IPS-NIHi7 (cell line): ENCODE measurements around the gene TRIO.

Source experiments
- DNase-seq: peaks from one replicate; pipeline ENCODE4 v3.0.0; 2012; ENCODE audit warnings: mixed read lengths; ENCODE audit errors: extremely low spot score

TRIO gene

DNA sequence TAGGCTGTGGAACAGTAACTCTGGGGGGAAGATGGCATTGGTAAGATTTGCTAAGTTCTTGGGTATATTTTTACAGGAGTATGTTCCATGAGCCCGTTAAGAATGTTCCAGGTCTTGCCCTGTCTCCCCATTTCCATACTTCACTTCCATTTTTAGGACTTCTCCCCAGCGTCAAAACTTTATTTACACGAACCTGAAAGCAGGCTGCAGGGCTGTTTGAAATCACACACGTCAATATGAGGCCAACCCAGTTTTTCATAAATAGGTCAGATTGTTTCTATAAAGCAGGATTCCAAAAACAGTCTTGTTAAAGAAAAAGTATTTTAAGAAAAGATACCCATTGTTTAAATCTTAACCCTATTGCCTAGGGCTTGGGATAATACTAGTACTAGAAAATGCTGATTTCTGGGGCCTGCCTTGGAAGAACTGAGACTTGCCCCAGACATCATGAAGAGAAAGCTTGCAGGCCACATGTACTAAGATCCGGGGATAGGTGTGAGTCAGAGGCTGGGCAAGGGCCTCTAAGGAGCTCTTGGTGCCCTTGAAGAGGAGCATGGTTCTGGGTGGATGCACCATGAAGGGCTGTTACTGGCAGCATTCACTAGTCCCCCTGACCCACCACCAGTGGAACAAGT is 24.2 kb downstream of the TRIO start:
- no peak for DNase-seq

DNA sequence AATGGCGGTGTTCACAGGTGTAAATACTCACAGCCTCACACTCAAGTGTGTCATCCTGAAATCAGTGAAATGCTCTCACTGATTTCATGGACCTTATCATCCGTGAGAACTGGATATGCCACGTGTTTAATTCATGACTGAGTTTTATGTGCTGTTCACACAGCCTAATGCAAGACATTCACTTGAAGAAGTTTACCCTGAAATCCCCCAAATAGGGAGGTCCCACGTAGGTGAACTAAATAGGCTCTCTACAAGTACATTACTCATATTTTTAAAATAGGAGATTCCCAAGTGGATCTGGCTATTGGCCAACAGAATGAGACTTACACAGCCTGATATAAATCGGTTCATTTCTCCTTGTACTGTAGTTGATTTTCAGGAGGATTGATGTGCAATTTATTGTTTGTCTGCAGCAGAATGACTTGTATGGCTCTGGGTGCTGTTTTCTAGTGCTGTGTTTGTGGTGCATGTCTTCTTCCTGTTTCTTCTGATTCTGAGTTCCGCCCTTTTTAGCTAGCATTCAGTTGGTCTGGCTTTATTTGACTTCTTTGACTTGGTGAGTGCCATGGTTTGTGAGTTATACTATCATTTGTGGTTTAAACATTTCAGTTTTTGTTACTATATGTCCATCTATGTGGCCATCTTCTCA is 25.1 kb downstream of the TRIO start:
- DNase-seq, result no peak

DNA sequence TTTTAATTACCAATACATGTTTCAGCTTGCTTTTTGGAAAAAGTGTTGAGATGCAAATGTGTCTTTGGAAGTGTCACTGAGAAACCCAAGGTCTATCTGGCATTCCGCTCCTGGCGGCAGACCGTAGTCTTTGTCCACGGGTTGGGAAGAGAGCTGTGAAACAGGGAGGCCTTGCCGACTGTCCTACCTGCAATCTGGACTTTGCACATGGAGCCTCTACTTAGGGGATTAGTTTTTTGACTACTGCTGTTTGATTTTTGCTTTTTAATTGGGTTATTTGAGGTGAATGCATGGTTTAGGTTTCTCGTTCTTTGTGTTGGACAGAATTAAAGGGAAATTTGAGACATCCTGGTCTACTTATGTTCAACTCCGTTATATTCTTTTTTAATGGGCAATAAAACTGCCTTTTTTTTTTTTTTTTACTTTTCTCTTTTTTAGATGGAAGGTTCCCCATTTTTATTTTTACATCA is 25.7 kb downstream of the TRIO start:
- no peak for DNase-seq

DNA sequence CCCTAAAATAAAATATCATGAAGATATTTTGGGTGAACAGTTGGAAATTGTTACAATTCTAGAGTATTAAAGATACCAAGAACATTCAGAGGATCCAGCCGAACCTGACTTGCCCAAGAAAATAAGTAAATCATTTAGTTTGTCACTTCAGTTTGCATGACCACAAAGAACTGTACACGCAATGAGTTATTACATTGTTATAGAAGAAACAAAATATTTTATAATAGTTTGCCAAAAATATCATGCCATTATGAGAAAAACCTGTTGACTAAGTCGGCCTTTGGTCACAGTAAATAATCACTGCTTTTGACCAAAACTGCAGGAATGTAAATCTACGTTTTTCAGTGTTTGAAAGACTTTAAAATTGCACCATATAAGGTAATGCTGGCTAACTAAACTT is 27.9 kb downstream of the TRIO start:
- no peak for DNase-seq

DNA sequence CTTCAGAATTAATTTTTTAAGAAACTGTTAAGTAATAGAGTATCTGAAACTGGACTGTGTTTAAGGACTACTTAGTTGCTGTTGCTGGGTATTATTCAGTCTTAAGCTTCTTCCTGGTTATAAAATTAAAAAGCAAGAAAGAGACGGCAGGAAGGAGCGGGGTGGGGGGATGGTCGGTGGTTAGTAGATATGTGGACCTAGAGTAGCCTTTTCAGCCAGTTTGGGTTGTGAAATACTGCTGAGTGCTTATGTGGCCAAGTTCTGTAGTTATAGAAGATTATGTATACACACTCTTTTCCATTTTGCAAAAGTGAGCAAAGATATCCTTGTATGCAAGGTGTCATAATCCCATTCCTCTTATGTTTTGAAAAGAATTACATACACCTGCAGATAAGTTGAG is 28.5 kb downstream of the TRIO start:
- DNase-seq, result no peak

DNA sequence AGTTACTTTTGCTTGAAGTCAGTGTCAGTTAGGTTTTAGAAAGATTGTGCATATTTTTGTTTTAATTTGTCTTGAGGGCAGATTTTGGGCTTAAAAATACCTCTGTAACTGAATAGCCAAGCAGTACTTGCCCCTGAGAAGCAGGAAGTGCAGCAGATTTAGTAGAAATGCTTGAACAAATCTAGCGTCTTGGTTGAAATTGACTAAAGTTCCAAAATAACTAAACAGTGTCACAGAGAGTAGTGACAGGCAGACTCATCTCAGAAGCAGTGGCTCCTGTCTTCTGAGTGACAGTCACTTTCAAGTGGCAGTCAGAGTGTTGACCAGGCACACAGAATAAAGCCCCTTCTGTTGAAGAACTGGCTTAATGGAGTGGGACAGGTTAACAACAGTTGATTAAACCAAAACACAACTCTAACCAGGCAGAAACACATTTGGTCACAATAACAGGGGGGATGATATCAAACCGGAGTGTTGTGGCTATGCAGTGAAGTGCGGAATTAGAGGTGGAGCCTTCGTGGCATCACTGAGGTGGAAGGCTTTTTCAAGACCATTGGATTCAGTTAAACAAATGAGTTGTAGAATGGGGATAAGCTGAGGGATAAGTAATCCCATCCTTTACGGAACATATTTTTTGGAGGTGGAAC is 29.1 kb downstream of the TRIO start:
- DNase-seq, result no peak

DNA sequence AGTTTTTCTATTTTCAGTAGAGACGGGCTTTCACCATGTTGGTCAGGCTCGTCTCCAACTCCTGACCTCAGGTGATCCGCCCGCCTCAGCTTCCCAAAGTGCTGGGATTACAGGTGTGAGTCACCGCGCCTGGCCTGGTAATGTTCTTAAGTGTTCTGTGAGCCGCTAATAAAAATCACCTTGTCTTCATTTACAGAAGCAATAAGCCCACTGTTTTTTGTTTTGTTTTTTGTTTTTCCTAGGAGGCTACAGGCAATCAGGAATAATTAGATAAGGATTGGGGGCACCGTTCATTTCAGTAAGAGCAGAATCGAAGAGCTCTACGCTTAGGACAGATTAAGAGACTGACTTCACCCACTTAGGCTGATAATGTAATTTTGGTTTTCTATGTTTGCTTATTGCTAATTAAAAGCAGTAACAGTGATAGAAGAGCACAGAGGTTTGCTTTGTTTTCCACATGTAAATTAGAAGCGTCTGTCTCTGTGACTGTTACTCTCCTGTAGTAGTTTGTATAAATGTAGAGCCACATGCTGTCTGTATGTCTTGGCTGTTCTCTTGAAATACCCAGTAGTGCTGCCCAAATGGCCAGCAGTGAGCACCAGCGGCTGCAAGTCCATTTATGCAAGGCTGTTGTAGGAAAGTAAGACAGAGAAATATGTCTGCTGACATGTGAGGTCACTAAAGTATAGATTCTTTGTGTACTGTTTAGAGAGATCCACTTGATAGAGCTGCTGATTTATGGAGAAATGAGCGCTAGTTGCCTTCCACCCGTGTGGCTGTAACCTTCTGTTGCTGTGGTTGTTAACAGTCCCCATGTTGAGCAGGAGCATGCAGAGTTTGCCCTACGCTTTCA is 30.5 kb downstream of the TRIO start:
- no peak for DNase-seq

DNA sequence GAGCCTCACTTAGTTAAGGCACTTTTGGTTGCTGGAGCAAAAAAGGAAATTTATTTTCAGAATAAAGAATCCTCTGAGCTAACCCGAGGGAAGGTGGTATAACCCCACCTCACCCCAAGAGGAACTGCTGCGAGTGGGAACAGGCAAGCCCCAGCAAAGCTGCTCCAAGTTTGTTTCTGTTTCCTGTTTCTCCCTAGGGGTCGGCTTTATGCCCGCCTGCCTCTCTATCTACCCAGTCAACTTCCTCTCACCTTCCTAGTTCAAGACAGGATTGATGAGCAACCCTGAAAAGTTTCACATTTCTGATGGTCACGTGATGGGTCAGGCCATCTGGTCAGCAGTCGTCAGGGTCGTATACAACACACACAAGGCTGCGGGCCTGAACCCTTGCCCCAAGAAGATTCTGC is 31.1 kb downstream of the TRIO start:
- DNase-seq, result peak; percentile 38

DNA sequence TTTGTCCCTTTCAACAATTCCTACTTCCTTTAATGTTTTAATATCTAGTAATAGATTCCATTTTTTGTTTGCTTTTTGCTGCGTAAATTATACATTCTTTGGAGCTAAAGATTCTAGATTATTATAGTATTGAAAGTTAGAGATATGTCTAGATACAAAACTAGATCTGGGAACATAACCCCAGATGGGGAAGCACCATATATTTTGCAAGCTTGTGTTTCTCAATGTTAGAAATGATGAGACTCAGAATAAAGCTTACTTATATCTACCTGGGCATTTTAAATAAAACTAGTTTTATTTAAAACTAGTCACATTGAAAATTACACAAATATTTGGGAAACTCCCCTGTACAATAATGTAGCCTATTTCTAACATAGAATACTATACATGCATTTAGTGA is 32.2 kb downstream of the TRIO start:
- DNase-seq, result no peak

DNA sequence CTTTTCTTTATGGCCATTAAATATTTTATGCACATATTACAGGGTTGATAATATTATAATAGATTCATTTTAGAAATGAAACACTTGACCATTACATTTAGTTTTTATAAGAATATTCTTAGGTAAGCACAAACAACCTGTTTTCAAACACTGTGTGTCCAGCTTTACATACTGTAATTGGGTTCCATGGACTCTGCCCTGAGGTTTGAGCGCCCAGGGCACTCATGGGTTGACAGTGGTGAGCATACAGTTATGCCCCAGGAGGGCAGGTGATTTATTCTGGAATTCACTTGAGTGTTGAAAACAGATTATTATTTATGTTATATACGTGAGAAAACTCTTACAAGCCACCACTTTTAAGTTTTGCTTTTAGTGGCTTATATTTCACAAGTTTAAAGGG is 33.7 kb downstream of the TRIO start:
- no peak for DNase-seq

DNA sequence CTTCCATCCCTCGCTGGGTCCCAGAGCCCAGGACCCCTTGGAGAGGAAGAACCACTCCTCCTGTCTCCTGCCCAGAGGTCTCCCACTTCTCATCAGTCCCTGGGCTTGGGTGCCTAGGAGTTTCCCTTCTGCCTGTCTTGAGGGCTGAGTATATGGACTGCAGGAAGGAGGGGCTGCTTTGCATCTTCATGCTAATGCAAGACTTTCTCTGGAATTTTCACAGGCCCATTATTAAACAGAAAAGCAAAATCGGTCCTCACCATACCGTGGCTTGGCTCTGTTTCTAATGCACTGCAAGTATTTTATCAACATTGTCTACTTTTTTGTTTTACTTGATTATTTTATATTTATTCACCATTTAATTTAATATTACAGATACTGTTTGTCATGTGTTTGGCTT is 34.5 kb downstream of the TRIO start:
- no peak for DNase-seq

DNA sequence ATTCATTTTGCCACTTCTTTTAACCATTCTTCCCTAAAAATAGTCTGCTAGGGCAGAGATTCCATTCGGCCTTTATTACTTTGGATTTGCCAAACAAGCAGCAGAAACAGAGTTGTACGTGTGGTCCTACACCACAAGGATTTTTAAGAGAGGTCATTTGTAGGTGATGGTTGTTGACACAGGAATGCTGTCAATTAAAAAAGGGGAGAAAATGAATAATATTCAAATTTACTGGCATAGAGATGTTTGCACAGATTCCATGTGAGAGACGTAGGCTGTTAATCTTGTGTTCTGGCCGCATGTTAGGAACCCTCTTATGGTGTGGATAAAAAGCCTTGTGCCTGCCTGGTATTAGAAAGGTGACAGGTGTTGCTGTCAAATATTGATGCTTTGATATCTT is 34.9 kb downstream of the TRIO start:
- DNase-seq, result no peak

DNA sequence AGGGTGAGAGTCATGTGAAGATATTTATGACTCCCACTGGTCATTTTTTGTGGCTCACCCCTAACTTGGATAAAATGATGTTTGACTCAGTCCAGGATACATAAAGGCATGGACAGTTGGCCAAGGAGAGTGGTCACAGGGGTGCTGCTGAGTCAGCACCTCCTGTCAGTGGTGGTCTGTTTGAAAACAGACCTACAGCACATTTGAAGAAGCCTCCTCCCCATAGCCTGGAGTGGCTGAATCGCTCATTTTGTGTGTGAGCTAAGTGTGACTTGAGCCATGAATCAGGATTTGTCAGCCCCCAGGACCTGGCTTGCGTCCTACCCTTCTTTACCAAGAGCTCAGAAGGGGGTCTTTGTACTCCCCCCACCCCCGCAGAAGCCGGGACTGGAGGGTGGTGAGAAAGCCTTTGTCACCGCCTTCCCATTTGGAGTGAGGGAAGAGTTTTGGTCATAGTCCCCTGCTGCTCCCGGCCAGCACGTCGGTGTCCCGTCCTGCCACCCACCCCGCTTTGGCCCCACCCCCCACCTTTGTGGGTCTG is 35.6 kb downstream of the TRIO start:
- DNase-seq, result peak; percentile 61

DNA sequence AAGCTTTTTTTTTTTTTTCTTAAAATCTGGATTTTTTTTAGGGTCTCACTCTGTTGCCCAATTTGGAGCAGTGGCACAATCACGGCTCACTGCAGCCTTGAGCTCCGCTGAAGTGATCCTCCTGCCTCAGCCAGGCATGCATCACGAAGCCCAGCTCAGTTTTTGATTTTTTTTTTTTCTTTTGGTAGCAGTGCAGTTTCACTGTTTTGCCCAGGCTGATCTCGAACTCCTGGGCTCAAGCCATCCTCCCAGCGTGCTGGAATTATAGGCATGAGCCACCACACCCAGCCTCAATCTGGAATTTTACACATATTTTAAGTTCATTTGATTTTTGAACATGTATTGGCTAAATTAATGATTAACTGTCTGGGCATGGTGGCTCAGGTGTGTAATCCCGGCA is 36.3 kb downstream of the TRIO start:
- no peak for DNase-seq

DNA sequence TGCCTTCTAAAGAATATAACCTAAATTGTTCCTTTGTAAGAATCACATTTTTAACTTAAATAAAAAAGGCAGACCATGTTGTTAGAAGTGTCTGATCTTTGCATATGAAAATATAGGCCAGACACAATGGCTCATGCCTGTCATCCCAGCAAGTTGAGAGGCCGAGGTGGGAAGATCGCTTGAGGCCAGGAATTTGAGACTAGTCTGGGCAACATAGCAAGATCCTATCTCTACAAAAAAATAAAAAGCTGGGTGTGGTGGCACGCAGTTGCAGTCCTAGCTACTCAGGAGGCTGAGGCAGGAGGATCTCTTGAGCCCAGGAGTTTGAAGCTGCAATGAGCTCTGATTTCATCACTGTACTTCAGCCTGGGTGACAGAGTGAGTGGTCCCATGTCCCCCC is 37.3 kb downstream of the TRIO start:
- no peak for DNase-seq

DNA sequence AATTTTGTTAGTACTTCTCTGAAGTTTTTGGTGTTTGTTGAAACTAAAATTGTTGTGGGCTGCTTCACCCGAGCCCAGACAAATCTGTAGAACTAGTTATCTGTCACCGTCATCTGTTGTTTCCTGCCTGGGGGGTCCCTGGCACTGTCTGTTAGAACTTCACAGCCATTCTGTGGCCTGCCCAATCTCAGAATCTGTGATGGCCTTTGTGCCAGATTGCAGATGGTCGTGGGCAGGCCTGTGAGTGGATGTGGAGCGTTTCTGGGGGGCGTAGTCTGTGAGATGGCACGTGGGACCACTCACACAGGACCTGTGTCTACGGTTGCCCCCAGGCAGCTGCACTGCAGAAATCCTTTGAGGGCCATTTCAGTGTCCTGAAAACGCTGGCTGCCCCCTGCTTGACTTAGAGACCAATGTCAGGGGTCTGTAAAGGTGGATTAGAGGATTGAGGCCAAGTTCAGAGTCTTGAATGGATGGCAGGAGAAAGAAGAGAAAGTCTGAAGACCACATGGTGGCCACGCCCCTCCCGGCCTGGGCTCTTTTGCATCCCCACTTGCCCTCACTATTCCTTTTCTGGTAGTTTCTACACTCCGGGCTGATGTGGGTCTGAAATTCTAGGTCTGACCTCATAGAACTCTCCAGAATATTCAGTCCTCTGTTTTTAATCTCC is 38.3 kb downstream of the TRIO start:
- no peak for DNase-seq

DNA sequence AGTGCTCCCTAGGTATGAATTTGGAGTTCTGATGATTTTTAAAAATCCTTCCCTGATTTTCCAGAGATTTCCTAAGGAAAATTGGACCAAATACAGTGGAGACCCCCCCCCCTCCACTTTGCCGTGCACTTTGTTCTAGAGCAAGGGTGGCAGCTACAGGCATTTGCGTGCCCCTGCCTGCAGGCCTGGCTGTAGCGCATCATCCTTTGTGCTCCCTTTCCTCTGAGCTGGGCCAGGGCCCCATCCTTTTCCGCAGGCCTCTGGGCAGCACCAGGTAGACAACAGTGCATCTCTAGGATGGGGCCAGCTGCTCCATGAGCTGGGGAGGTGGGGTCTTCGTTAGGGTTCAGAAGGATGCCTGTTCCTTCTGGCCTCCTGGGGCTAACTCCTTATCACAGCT is 39.6 kb downstream of the TRIO start:
- DNase-seq, result no peak

DNA sequence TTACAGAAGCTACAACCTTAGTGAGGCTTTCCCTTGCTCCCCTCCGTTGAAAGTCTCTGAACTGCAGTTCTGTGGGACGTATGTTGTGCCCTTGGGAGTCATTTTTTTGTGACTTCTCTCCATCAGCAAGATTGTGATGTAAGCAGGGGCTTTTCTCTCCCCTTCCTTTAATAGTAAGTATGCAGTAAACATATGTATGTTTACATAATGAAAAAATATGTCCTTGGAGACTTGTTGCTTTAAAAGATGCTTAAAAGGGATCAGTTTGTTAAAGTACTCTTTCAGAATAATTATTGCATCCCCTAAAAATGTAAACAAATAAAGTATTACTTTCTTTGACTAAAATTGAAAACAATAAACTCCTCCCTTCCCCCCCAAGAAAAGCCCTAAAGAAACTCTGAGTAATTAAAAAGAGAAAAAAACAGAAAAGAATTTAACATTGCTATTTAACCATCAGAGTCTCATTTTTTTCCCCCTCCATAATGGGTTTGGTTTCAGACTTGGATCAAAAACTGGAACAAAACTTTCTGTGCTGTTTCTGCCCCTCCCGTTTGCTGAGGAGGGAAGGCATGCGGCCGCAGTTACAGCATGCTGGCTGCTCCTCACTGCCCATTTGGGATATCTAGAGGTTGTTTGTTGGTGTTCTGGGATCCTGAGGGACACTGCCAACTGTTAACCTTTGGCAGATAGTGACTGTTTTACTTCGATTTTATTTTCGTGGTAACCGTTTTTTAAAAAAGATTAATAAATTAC is 40.2 kb downstream of the TRIO start:
- DNase-seq, result no peak

DNA sequence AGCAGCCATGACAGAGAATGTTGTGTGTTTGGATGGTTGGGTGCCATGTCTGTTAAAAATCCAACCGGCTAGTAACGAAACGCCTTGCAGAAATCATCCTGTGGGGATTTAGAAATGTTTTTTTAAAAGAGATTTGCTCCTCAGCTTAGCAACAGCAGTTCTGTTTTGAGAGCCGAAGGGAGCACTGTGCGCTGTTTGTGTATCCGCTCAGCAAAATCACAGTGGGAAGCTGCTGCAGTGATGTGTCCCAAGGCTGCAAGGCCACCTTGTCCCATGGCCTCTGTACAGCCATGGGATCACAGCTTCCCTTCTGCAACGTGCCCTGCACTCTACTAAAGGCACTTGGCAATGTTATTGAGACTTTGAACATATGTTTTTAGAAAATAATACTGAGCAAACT is 40.9 kb downstream of the TRIO start:
- no peak for DNase-seq

DNA sequence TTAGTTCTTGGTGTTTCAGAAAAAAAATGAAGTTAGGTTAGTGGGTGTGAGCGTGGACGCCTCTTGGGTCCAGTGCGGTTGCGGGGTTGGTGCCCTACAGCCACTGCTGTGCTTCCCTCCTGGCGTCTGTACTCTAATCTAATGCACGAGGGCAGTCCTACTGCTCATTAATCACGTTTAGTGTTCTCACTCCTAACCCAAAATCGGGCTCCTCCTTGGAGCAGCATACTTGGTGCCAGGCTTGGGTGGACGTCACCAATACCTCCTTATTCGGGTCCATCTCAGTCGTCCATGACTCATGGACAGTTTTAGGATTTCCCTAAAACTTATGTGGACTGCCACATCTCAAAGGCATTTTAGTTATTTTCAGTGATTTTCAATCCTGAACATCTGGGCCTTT is 41.6 kb downstream of the TRIO start:
- DNase-seq, result no peak
